ENCODE results near the gene AR. TPM values are rescaled to one million over a fixed set of nuclear protein-coding genes. Genes with fewer than 3 reads are reported as not detected.
A peak's percentile ranks its signal among the peaks of the same experiment; 100 is the strongest.

The AR gene
- total RNA-seq, 2 experiments from 2014 or later, result not detected

DNA sequence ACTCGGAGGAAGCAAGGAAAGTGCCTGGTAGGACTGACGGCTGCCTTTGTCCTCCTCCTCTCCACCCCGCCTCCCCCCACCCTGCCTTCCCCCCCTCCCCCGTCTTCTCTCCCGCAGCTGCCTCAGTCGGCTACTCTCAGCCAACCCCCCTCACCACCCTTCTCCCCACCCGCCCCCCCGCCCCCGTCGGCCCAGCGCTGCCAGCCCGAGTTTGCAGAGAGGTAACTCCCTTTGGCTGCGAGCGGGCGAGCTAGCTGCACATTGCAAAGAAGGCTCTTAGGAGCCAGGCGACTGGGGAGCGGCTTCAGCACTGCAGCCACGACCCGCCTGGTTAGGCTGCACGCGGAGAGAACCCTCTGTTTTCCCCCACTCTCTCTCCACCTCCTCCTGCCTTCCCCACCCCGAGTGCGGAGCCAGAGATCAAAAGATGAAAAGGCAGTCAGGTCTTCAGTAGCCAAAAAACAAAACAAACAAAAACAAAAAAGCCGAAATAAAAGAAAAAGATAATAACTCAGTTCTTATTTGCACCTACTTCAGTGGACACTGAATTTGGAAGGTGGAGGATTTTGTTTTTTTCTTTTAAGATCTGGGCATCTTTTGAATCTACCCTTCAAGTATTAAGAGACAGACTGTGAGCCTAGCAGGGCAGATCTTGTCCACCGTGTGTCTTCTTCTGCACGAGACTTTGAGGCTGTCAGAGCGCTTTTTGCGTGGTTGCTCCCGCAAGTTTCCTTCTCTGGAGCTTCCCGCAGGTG lies 637 bp downstream of the AR start:
- Mint-ChIP-seq H3K27me3 (peaks cover 28% of the 10 kb centered on the region), H3K4me1 (no peaks in the 10 kb centered on the region), H3K36me3 (ENCODE audit: low read depth) (no peaks in the 10 kb centered on the region), H3K9me3 (ENCODE audit: low read depth) (no peaks in the 10 kb centered on the region), H3K27ac (no peak overlapping the region), H3K4me3 (no peak overlapping the region)
- intact Hi-C loops (cut with DNase I, micrococcal nuclease), result no loop called here
- ATAC-seq, result no peak
- POLR2A ChIA-PET, result no interaction called here
- CTCF ChIA-PET, result interaction anchor here (0.7 kb wide), 1 partner anchor 10 kb away, joined by 3 read pairs; no protein-coding TSS in a partner anchor
- DNase-seq, result no peak

DNA sequence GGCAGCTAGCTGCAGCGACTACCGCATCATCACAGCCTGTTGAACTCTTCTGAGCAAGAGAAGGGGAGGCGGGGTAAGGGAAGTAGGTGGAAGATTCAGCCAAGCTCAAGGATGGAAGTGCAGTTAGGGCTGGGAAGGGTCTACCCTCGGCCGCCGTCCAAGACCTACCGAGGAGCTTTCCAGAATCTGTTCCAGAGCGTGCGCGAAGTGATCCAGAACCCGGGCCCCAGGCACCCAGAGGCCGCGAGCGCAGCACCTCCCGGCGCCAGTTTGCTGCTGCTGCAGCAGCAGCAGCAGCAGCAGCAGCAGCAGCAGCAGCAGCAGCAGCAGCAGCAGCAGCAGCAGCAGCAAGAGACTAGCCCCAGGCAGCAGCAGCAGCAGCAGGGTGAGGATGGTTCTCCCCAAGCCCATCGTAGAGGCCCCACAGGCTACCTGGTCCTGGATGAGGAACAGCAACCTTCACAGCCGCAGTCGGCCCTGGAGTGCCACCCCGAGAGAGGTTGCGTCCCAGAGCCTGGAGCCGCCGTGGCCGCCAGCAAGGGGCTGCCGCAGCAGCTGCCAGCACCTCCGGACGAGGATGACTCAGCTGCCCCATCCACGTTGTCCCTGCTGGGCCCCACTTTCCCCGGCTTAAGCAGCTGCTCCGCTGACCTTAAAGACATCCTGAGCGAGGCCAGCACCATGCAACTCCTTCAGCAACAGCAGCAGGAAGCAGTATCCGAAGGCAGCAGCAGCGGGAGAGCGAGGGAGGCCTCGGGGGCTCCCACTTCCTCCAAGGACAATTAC lies 1.4 kb downstream of the AR start:
- DNase-seq, result peak; percentile 6
- ChIA-PET POLR2A (no interaction called here), CTCF (interaction anchor here (0.7 kb wide), 2 partner anchors 9 kb away, joined by 3 read pairs; no protein-coding TSS in a partner anchor)
- H3K4me1 Mint-ChIP-seq, result no peaks in the 10 kb centered on the region
- H3K4me3 Mint-ChIP-seq, result no peak overlapping the region
- no peak overlapping the region for H3K27ac Mint-ChIP-seq
- ATAC-seq, result no peak
- H3K36me3 Mint-ChIP-seq (ENCODE audit: low read depth), result no peaks in the 10 kb centered on the region
- peaks cover 24% of the 10 kb centered on the region for H3K27me3 Mint-ChIP-seq
- no peaks in the 10 kb centered on the region for H3K9me3 Mint-ChIP-seq (ENCODE audit: low read depth)
- intact Hi-C loops (cut with DNase I, micrococcal nuclease), result no loop called here

DNA sequence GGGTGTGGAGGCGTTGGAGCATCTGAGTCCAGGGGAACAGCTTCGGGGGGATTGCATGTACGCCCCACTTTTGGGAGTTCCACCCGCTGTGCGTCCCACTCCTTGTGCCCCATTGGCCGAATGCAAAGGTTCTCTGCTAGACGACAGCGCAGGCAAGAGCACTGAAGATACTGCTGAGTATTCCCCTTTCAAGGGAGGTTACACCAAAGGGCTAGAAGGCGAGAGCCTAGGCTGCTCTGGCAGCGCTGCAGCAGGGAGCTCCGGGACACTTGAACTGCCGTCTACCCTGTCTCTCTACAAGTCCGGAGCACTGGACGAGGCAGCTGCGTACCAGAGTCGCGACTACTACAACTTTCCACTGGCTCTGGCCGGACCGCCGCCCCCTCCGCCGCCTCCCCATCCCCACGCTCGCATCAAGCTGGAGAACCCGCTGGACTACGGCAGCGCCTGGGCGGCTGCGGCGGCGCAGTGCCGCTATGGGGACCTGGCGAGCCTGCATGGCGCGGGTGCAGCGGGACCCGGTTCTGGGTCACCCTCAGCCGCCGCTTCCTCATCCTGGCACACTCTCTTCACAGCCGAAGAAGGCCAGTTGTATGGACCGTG lies 2.2 kb downstream of the AR start:
- H3K9me3 Mint-ChIP-seq (ENCODE audit: low read depth), result no peaks in the 10 kb centered on the region
- no peaks in the 10 kb centered on the region for H3K36me3 Mint-ChIP-seq (ENCODE audit: low read depth)
- POLR2A ChIA-PET, result no interaction called here
- H3K4me3 Mint-ChIP-seq, result no peak overlapping the region
- ATAC-seq (no peak), DNase-seq (peak; percentile 7)
- no peaks in the 10 kb centered on the region for H3K4me1 Mint-ChIP-seq
- intact Hi-C loops (cut with DNase I, micrococcal nuclease), result no loop called here
- CTCF ChIA-PET, result interaction anchor here (0.7 kb wide), 1 partner anchor 9 kb away, joined by 3 read pairs; no protein-coding TSS in a partner anchor
- peaks cover 22% of the 10 kb centered on the region for H3K27me3 Mint-ChIP-seq
- H3K27ac Mint-ChIP-seq, result no peak overlapping the region

DNA sequence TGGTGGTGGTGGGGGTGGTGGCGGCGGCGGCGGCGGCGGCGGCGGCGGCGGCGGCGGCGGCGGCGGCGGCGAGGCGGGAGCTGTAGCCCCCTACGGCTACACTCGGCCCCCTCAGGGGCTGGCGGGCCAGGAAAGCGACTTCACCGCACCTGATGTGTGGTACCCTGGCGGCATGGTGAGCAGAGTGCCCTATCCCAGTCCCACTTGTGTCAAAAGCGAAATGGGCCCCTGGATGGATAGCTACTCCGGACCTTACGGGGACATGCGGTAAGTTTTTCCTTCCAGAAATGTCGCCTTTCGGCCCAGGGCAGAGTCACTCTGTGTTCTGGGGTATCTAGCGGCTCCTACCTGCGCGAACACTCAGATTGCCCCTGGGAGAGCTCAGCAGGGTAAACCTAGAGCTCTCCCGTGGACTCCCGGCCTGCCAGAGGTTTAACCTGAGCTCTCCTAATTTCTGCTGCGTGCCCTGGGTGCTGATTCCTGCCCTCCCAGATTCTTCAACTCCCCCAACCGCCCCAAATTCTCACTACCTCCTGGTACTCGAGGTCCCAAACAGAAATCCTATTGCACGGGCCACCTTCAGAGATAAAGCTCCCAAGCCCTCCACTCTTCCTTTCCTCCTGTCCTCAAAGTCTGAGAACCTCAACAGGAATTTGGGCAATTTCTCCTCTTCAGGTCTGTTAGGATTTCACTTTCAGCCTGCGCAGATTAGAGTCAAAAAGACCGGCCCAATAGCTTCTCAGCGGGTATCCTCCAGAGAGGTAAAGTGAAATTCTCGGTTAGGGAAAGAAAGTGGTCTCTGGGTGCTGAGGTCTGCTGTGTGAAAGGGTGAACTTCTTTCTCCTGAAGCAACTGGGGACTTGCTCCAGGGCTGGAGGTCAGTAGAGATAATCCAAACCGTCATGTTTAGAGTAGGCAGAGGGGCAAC lies 2.9 kb downstream of the AR start:
- H3K27me3 Mint-ChIP-seq, result peaks cover 22% of the 10 kb centered on the region

DNA sequence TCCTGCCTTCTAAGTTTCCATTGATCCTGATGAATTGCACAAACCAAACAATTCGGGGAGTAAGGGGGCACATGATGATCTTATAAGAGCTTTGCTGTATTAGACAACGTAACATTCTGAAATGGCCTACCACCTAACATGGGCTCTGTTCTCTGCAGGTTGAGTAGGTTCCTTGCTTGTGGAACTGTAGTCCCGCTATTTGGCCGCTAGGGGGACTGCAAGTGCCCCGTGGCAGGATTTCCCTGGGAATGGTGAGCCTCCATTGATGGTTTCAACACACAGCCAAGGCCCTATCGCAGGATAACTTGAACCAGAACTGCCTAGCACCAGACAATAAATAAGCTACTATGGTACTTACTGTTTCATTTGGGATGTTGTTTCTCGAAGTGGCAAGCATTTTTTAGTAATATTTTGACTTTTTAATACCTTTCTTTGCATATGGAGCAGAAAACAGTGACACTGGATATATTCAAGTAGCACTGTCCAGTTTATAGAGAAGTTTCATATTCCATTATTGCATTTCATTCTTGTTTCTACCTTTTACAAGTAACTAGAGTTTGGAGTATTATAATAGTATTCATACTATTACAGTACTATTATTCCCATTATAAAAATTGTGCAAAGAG lies 11.9 kb downstream of the AR start:
- H3K27ac Mint-ChIP-seq, result no peak overlapping the region
- H3K9me3 Mint-ChIP-seq (ENCODE audit: low read depth), result no peaks in the 10 kb centered on the region
- no peak for ATAC-seq
- POLR2A ChIA-PET, result no interaction called here
- H3K4me1 Mint-ChIP-seq, result no peaks in the 10 kb centered on the region
- no peaks in the 10 kb centered on the region for H3K27me3 Mint-ChIP-seq
- H3K36me3 Mint-ChIP-seq (ENCODE audit: low read depth), result no peaks in the 10 kb centered on the region
- DNase-seq, result peak; percentile 28
- CTCF ChIA-PET, result no interaction called here
- no peak overlapping the region for H3K4me3 Mint-ChIP-seq
- intact Hi-C loops (cut with DNase I, micrococcal nuclease), result no loop called here

More for the DNA sequence above, 2.9 kb downstream of the AR start:
- ChIA-PET CTCF (no interaction called here), POLR2A (no interaction called here)
- ATAC-seq (no peak), DNase-seq (no peak)
- Mint-ChIP-seq H3K4me3 (no peak overlapping the region), H3K36me3 (ENCODE audit: low read depth) (no peaks in the 10 kb centered on the region), H3K27ac (no peak overlapping the region), H3K9me3 (ENCODE audit: low read depth) (no peaks in the 10 kb centered on the region), H3K4me1 (no peaks in the 10 kb centered on the region)
- intact Hi-C loops (cut with DNase I, micrococcal nuclease), result no loop called here

DNA sequence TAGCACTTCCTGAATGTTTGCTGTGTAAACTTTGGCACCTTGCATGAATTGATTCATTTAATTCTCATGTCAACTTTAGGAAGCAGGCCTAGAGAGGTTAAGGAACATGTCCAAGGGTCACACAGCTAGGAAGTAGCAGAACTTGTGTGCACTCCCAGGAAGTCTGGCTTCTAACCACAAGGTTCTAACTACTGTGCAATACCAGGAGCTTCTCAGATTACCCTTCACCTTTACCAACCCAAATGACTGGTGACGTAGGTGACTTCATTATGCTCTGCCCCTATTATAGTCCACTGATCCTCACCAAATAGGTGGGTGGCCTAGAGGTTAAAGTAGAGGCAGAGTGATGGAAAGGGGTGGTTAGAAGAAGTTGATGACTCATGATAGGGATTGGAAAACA lies 14.4 kb downstream of the AR start:
- Mint-ChIP-seq H3K27ac (no peak overlapping the region), H3K4me3 (no peak overlapping the region), H3K36me3 (ENCODE audit: low read depth) (no peaks in the 10 kb centered on the region), H3K27me3 (no peaks in the 10 kb centered on the region), H3K4me1 (no peaks in the 10 kb centered on the region), H3K9me3 (ENCODE audit: low read depth) (peaks cover 1% of the 10 kb centered on the region)
- ATAC-seq, result no peak
- CTCF ChIA-PET, result no interaction called here
- intact Hi-C loops (cut with DNase I, micrococcal nuclease), result no loop called here
- POLR2A ChIA-PET, result no interaction called here
- DNase-seq, result no peak

DNA sequence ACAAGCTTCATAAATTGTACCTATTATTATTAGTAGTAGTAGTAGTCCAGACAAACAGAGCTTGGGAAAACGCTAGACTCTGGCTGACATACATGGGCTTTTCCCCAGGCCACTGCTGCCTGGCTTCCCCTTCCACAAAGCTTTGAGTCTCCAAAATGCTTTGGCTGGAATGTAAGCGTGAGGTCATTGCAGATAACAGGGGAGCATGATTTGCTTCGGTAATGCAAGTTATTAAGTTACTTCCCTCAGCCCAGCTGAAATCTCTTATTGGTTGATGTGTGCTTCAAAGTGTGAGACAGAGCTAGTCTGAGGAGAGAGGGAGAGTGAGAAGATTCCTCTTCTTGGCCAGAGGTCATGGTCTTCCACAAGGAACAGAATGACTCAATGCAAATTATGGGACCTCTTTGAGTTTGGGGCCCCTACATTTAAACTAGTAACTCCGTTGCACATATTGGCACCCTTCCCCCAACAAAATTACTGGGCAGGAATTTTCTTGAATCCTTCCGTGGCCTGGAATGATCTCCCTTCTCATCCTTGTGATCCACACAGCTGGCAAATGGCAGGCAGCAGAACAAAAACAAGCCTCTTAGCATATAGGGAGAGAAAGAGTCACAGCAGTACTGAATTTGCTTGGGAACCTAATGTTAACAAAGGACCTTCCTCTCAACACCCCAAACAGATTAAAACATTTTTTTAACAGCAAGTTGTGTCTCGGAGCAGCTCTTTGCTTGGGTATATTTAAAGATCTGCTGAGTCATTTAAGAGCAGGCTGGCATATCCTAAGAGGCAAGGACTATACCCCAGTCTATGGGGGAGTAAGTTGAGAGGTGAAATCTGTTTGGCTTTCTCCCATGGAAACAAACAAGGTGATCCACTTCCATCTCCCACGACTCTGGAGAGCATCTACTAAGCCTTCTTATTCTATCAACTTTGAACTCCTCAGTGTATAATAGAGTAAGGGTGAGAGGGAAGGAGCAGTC lies 19.9 kb downstream of the AR start:
- ChIA-PET POLR2A (no interaction called here), CTCF (no interaction called here)
- H3K27me3 Mint-ChIP-seq, result no peaks in the 10 kb centered on the region
- H3K9me3 Mint-ChIP-seq (ENCODE audit: low read depth), result peaks cover 1% of the 10 kb centered on the region
- ATAC-seq (no peak), DNase-seq (no peak)
- intact Hi-C loops (cut with DNase I, micrococcal nuclease), result no loop called here
- no peak overlapping the region for H3K4me3 Mint-ChIP-seq
- H3K36me3 Mint-ChIP-seq (ENCODE audit: low read depth), result no peaks in the 10 kb centered on the region
- H3K27ac Mint-ChIP-seq, result no peak overlapping the region
- H3K4me1 Mint-ChIP-seq, result no peaks in the 10 kb centered on the region

DNA sequence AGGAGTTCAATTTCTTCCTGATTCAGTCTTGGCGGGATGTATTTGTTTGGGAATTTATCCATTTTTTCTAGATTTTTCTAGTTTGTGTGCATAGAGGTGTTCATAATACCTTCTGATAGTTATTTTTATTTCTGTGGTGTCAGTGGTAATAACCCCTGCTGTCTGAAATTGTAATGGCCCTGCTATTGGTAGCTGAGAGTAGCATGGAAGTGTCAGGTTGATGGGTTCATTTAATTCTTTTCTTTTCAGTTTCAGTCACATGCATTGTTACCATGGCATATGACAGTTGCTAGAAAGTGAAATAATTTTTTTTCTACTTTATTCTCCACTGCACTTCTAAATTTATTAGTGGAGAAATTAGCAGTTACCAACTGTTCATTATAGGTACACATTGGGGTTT lies 20.7 kb downstream of the AR start:
- POLR2A ChIA-PET, result no interaction called here
- ATAC-seq (no peak), DNase-seq (no peak)
- Mint-ChIP-seq H3K4me1 (no peaks in the 10 kb centered on the region), H3K4me3 (no peak overlapping the region), H3K9me3 (ENCODE audit: low read depth) (peaks cover 1% of the 10 kb centered on the region), H3K36me3 (ENCODE audit: low read depth) (no peaks in the 10 kb centered on the region), H3K27ac (no peak overlapping the region), H3K27me3 (peaks cover 1% of the 10 kb centered on the region)
- CTCF ChIA-PET, result no interaction called here
- intact Hi-C loops (cut with DNase I, micrococcal nuclease), result no loop called here

DNA sequence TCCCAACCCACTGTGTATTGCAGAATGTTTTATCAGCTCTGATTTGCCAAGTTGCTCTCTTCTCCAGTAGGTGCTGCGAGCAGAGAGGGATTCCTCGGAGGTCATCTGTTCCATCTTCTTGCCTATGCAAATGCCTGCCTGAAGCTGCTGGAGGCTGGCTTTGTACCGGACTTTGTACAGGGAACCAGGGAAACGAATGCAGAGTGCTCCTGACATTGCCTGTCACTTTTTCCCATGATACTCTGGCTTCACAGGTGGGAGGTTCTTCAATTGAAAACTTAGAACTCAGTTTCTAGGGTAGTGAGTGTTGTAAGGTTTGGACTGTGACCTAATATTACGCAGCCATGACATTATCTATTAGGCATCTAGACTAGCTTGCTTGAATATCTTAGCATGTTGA lies 24.9 kb downstream of the AR start:
- Mint-ChIP-seq H3K4me3 (no peak overlapping the region), H3K27me3 (peaks cover 2% of the 10 kb centered on the region), H3K27ac (no peak overlapping the region), H3K36me3 (ENCODE audit: low read depth) (no peaks in the 10 kb centered on the region), H3K4me1 (no peaks in the 10 kb centered on the region), H3K9me3 (ENCODE audit: low read depth) (no peaks in the 10 kb centered on the region)
- ATAC-seq, result no peak
- CTCF ChIA-PET, result no interaction called here
- DNase-seq, result no peak
- intact Hi-C loops (cut with DNase I, micrococcal nuclease), result no loop called here
- POLR2A ChIA-PET, result no interaction called here

DNA sequence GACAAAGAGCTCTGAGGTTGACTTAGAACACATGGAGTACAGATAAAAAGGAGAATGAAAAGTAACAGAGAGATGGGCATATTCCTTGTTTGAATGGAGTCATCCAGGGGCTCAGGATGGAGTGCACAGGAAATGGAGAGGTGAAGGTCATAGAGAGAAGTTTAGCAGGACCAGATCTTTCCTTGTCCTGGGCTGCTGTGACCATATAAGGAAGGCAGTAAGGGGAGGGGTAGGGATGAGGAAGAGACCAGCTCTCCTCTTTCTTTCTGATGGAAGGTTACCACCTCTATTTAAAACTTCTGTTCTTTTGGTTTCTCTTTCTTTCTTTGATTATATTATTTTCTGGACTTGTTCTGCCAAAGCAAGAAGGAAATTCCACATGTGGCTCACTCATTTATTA lies 27.0 kb downstream of the AR start:
- Mint-ChIP-seq H3K4me3 (no peak overlapping the region), H3K36me3 (ENCODE audit: low read depth) (no peaks in the 10 kb centered on the region), H3K4me1 (no peaks in the 10 kb centered on the region), H3K27me3 (peaks cover 2% of the 10 kb centered on the region), H3K9me3 (ENCODE audit: low read depth) (no peaks in the 10 kb centered on the region), H3K27ac (no peak overlapping the region)
- intact Hi-C loops (cut with DNase I, micrococcal nuclease), result no loop called here
- DNase-seq (no peak), ATAC-seq (no peak)
- ChIA-PET CTCF (no interaction called here), POLR2A (no interaction called here)

Data from activated CD4-positive, alpha-beta T cell treated with anti-CD3 and anti-CD28 coated beads for 36 hours (primary cell).